Cerebellar cortex (tissue), 1 donor: ENCODE data around the gene KIAA1755.
"Not testable (repeated sequence)": the region's sequence is repeated elsewhere in the genome, so short reads cannot be mapped to it uniquely, and the experiment has no call there.

Experiments used
- DNase-seq: peaks from one replicate; pipeline ENCODE4 v3.0.0-alpha.2; 2015; ENCODE audit warnings: low spot score

KIAA1755 gene

GRCh38 chr20:38266426-38266825 is 5.9 kb upstream of the KIAA1755 start:
- DNase-seq, result no peak

DNA sequence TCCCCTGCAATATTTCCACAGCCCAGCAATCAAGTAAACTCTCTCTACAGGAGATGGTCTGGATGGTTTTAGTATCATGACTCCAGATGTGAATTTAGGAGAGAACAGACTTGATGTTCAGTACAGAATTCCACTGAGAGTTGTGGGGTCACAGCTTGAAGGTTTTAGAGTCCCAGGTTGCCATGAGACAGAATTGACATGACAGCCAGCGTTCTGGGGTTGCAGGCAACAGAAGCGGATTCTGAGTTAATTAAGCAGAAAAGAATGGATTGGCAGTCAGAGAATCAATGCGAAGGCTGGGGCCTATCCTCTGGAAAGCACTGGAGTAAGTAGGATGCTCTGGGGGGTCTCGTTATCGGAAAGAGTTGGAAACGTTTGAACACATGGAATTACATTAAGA is 2.4 kb upstream of the KIAA1755 start:
- DNase-seq, result no peak

DNA sequence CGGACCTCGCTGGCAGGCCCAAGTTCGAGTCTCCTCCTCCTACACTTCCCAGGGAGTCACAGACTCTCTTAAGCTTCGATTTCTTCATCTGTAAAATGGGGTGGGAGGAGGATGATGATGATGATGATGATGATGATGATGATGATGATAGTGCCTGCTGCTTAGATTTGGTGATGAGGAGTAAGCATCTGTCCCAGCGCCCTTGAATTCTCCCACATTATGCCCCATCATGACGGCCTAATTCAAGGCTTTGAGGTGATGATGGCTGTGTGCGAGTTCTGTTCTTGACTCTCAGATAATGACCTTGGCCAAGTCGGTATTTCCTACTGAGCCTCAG is 487 bp upstream of the KIAA1755 start:
- no peak for DNase-seq

- DNase-seq, result no peak
Observed at GRCh38 chr20:38260025-38260377, 534 bp downstream of the KIAA1755 start.

DNA sequence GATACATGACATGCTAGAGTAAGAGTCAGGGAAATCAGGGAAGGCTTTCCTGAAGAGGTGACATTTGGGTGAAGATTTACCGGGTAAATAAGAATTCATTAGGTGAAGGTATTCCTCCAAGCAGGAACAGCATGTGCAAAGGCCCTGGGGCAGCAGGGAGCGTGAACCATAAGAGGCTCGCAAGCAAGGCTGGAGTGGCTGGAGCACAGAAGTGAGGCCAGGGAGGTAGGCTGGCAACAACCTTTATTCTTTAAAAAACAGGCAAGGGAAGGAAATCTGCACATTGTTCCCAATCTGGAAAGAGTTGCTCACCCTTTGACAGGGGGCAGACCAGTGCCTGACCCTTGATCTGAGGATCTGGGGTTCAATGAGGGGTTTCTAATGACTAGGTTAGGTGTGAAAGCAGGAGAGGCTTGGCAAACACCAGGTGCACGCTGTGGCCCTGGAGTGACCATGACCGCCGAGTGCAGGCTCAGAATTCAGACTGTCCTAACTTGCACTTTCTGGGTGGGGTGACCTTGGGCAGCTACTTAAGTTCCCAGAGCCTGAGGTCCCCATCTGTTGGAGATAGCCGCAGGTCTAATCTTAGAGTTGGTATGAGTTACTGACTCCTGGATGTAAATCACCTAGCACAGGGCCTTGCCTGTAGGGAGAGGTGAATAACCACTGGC is 1.9 kb downstream of the KIAA1755 start:
- no peak for DNase-seq

DNA sequence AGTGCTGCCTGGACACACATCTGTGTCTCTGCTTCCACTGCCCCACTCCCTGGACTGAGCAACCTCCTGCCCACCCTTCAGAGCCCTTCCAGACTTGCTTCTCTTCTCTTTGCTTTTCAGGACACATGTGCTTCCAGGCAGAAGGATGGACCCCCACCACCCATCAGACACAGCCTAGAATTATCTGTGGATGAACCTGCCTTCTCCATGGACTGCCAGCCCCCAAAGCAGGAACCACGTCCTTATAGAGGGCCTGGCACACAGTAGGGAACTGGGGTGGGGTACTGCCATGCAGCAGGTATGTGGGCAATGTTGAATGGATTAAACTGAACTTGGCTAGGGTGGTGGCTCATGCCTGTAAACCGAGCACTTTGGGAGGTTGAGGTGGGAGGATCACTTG is 3.6 kb downstream of the KIAA1755 start:
- DNase-seq, result no peak

- no peak for DNase-seq
Observed at GRCh38 chr20:38256021-38256420, 4.5 kb downstream of the KIAA1755 start.

DNA sequence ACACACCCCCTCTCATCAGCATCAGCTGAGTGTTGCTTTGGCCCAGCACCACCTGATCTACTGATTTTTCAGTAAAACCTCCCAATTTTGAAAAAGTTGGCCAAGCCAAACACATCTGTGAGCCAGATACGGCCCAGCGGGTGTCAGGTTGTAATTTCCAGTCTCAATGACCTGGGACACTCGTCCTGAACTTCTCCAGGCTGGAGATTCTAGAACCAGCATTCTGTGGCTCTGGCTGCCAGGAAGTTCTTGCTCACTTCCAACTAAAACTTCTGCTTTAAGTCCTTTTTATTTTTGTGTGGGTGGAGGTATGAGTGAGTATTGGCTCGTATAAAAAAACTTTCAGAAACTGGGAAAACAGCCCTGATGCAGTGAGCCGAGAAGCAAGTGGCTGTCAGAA is 5.1 kb downstream of the KIAA1755 start:
- no peak for DNase-seq

- not testable (repeated sequence) for DNase-seq
Observed at GRCh38 chr20:38254621-38255020, 5.9 kb downstream of the KIAA1755 start.

DNA sequence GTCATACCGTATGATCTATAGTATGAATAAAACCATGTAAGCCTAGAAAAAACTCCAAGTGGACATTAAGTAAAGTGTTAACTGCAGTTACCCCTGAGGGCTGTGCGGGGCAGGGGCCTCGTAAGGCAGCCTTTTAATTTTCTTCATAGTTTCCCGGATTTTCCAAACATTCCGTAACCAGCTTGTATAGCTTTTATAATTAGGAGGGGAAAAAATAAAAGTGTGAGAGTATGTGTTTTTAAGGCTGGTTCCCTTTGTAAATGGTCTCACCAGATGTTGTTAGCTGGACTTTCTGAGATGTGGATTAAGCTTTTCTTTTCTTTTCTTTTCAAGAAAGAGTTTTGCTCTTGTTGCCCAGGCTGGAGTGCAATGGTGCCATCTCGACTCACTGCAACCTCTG is 7.0 kb downstream of the KIAA1755 start:
- no peak for DNase-seq

DNA sequence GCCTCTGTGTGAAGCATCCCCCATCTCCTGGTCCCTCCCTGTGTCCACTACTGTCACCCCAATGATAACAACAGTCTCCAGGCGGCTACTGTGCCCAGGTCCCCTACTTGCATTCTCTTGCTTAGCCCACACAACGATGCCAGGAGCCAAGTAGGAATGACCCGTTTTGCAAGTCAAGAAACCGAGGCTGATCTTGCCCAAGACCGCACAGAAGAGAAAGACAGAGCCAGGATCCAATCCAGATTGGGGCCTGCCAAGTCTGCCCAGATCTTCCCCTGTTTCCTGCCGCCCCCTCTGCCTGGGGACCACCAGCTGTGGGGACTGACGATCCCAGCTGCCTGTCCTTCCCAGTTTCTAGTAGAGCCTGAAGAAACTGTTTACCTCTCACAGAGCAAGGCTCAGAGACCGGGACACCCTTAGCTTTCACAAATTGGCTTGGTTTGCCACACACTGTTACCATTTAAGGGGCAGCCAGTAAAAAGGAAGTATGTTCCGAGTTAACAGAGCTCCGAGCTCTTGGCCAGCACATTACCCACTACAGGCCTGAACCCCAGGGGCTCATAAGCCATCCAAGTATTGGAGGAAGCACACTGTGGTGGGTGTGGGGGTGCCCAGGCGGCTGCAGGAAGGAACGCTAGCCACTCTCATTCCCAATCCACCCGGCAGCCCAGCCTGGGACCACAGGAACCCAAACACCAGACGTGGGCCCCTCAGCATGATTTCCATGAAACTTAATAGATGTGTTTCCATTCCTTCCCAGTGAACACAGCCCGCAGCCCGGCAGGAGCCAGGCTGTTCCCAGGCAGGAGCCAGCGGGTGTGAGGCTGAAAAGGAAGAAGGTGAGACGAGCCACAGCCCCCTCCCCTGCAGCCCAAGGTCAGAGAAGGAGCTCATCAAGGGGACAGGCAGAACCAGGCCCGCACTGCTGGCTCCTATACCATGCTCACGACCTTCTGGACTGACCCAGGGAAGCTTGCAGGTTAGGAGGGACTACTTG is 7.9 kb downstream of the KIAA1755 start:
- no peak for DNase-seq

- not testable (repeated sequence) for DNase-seq
Observed at GRCh38 chr20:38251441-38251840, 9.1 kb downstream of the KIAA1755 start.

GRCh38 chr20:38250609-38251008 is 9.9 kb downstream of the KIAA1755 start:
- DNase-seq, result no peak

DNA sequence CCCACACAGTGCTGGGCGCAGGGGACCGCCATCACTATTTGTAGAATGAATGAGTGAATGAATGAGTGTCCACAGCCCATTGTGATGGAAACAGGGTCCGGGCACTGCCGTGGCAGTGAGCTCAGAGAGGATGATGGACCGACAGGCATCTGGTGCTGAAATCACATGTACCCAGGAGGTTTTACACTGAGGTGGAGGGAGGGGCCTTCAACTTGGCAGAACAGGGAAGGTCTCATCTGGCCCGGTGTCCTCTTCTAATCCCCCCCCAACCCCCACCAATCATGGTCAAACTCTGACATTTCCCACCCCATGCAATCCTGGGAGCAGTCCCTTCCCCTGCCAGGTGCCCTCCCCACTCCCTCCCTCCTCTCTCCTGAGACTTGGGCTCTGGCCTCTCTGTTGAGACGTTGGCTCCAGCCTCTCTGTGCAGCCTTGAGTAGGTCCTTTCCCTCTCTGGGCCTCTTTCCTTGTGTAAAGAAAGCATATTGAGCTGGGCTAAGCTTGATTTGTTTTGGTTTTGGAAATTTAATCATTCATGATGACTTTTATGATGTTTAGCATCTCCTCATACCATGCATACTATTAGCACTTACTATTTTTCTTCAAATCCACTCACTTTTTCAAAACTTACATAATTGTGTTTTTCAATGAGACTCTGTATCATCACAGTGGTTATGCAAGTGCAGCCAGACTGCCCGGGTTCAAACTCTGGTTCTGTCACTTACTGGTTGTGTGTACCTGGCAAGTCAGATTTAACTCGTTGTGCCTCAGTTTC is 10.8 kb downstream of the KIAA1755 start:
- no peak for DNase-seq

DNA sequence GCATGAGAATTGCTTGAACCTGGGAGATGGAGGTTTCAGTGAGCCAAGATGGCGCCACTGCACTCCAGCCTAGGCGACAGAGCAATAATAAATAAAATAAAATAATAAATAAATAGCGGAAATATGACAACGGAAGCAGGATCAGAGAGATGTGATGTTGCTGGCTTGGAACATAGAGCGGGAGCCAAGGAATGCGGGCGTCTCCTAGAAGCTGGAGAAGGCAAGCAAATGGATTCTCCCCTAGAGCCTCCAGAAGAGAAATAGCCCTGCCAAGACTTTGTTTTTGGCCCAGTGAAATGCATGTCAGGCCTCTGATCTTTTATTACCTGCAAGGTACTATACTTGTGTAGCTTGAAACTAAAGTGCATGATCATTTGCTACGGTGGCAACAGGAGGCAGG is 12.4 kb downstream of the KIAA1755 start:
- no peak for DNase-seq

GRCh38 chr20:38247725-38248124 is 12.8 kb downstream of the KIAA1755 start:
- DNase-seq, result not testable (repeated sequence)

- DNase-seq, result no peak
Observed at GRCh38 chr20:38247166-38247509, 13.4 kb downstream of the KIAA1755 start.

GRCh38 chr20:38246357-38247165 is 14.0 kb downstream of the KIAA1755 start:
- DNase-seq, result no peak

DNA sequence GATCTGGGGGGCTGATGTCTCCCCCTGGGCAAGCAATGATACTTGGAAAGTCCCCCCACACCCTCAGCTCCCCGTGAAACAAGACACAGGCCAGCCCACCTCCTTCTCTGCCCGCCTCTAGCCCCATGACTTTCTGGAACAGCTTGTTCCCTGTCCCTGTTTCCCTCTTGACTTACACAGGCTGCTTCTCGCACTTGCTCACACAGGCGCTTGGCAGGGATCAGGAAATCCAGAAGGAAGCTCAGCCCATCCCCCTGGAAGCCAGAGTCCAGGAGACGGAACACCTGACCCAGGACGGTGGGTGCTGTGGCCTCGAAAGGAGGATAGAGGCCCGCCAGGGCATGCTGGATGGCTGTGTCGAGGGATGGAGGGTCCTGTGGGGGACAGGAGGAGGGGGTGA is 14.8 kb downstream of the KIAA1755 start:
- no peak for DNase-seq

- DNase-seq, result no peak
Observed at GRCh38 chr20:38243709-38244020, 16.9 kb downstream of the KIAA1755 start.

DNA sequence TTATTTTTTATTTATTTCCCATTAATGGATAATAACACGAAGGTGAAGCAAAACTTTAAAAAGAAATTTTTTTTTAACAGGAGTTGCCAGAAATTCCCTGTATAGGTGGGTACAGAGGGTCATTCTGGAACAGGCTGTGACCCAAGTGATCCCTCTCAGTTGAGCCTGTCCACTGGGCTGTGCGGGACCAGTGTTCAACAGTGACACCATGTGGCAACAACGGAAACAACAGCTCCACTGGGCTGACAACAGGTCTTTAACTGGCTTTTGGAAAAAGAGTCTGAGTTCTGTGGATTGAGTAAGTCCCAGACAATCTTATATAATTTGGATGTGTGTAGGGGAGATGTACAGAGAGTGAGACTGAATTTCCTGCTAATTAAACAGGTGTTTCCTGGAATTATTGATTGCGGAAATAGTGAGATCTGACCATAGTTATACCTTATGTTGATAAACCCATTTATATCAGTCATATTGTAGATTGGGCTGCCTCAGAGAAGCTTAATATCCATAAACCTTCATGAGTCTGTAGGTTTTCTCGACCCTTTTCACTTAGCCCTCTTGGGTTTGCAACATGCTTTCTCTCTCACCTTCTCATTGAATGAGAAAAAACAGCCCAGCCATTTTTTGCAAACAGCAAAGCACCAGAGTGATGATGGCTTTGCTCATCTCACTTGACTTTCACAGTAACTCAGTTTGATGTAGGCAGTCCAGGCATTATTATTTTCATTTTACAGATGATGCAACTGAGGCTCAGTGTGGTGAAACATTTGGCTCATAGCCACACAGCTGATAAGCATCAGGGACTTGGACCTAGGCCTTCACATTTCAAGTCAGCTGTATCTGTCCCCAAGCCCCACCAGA is 17.5 kb downstream of the KIAA1755 start:
- no peak for DNase-seq
